GM21360 (cell line): ENCODE measurements around the gene UBAP1.
A peak's percentile ranks its signal among the peaks of the same experiment; 100 is the strongest.
"Not testable (repeated sequence)": the region's sequence is repeated elsewhere in the genome, so short reads cannot be mapped to it uniquely, and the experiment has no call there.

ENCODE experiments used
- ATAC-seq: cut with Tn5 transposase; IDR thresholded peaks from one replicate; pipeline ENCODE4 v1.9.1; 2021; ENCODE audit warnings: mild to moderate bottlenecking, moderate library complexity; ENCODE audit not compliant: unreplicated experiment

Gene UBAP1

GRCh38 chr9:34178436-34179212 lies at the start of gene UBAP1:
Gene UBAP1, plus strand, starts transcription at chr9:34179043. Its CDS starts 41,872 bp downstream, at chr9:34220915.
- peak; percentile 96 for ATAC-seq

GRCh38 chr9:34131571-34131970 lies 47.3 kb upstream of the UBAP1 start:
- no peak for ATAC-seq

- ATAC-seq = no peak
Measured at GRCh38 chr9:34133436-34133949, 45.4 kb upstream of the UBAP1 start.

GRCh38 chr9:34134521-34134920 lies 44.3 kb upstream of the UBAP1 start:
- ATAC-seq = no peak

- ATAC-seq = not testable (repeated sequence)
Measured at GRCh38 chr9:34138644-34139043, 40.2 kb upstream of the UBAP1 start.

- no peak for ATAC-seq
Measured at GRCh38 chr9:34139477-34140146, 39.2 kb upstream of the UBAP1 start.

- ATAC-seq = no peak
Measured at GRCh38 chr9:34140853-34141252, 38.0 kb upstream of the UBAP1 start.

- ATAC-seq = no peak
Measured at GRCh38 chr9:34143116-34143515, 35.7 kb upstream of the UBAP1 start.

- no peak for ATAC-seq
Measured at GRCh38 chr9:34145165-34145564, 33.7 kb upstream of the UBAP1 start.

GRCh38 chr9:34151398-34151797 lies 27.4 kb upstream of the UBAP1 start:
- no peak for ATAC-seq

- no peak for ATAC-seq
Measured at GRCh38 chr9:34154057-34154456, 24.8 kb upstream of the UBAP1 start.

- no peak for ATAC-seq
Measured at GRCh38 chr9:34157318-34157717, 21.5 kb upstream of the UBAP1 start.

- ATAC-seq = no peak
Measured at GRCh38 chr9:34157898-34158297, 20.9 kb upstream of the UBAP1 start.

GRCh38 chr9:34158362-34158869 lies 20.4 kb upstream of the UBAP1 start:
- no peak for ATAC-seq

- ATAC-seq = no peak
Measured at GRCh38 chr9:34163434-34163833, 15.4 kb upstream of the UBAP1 start.

- ATAC-seq = no peak
Measured at GRCh38 chr9:34169125-34169524, 9.7 kb upstream of the UBAP1 start.

GRCh38 chr9:34170237-34170991 lies 8.4 kb upstream of the UBAP1 start:
- ATAC-seq = no peak

- ATAC-seq = peak; percentile 52
Measured at GRCh38 chr9:34171753-34172535, 6.9 kb upstream of the UBAP1 start.

- no peak for ATAC-seq
Measured at GRCh38 chr9:34176089-34176488, 2.8 kb upstream of the UBAP1 start.
